CD4-positive, alpha-beta T cell treated with Interleukin-15 for 1 hour (primary cell): ENCODE data around the gene TRPM3.

Experiments used
- DNase-seq: peaks from one replicate; pipeline ENCODE4 v3.0.0-alpha.2; 2020

TRPM3 gene

DNA sequence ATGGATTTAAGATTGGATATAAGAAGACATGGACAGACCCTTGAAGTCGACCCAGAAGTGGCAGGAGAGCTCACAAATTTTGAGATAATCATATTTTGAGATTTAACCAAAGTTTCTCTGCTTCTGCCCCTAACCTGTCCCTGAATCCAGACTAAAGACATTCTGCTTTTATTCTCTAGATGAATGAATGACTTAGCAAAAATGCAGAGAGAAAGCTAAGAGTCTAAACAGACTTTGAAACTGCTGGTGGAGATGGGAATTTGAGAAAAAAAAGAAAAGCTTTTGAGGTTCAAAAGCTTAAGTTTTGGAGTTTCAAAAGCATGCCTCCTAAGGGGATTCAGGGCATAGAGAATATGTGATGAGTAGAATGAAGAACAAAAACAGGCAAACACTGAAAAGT lies 621.8 kb downstream of the TRPM3 start:
- DNase-seq, result no peak

DNA sequence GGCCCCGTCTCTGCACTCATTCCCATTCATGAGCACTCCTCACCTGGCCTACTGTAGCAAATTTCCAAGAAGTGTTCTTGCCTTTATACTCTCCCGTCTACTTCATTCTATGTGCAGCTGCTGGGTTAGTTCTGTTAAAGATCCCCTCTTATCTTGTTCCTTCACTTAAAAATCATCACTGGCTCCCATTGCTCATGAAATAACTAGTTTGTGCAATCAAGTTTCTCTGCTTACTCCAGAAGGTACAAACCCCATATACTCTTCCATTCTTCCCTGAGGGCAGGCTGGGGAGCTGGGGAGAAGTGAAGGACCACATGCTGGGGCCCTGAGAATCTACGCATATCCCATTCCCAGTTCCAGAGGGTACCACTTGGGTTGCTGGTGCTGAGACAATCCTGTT lies 622.6 kb downstream of the TRPM3 start:
- DNase-seq, result no peak

DNA sequence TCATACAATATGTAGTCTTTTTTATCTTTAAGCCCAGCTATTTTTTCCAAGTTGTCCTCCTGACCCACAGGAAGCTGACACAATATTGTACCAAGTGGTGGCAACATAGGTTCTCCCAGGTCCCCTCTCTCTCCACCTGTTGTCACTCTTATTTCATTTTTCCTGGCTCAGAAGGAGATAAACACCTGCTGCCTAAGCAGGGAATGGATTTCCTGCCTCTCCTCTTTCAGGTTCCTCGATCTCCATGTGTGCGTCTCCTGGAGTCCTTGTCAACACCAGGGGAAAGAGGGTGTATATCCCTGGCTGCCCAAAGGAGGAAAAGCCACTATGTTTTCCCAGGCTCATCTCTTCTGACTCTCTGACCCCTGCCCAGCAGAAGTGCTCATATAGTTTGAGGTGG lies 625.2 kb downstream of the TRPM3 start:
- no peak for DNase-seq

DNA sequence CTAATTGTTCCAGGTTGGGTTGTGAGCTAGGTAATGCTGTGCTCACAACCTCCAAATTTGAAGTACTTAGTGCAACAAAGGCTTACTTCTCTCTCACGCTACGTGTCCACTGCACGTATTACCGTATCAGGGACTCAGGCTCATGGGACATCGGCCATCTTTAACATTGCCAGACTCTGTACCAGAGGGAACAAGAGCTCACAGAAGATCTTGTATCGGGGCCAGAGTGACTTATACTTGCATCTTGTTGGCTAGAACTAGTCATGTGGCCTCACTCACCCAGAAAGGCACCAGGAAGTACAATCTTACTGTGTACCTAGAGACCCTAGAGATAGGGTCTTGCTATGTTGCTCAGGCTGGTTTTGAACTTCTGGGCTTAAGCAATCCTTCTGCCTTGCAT lies 625.9 kb downstream of the TRPM3 start:
- DNase-seq, result no peak

DNA sequence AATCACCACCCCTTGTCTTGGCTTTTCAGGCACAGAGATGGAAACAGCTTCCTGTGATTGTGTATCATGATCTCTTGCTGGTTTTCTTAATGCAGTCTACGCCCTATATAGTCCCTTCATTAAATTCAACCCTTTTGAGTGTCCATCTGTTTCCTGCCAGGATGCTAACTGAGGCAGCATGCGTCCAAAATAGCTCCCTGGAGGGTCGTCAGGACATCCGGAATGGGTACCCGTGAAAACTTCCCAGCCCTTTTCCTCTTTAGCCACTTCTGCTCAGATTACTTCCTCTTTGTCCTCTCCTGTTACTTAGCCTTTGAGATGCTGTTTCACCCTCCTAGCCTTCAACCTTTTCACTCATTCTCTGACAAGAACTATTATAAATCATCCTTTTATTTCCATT lies 627.2 kb downstream of the TRPM3 start:
- DNase-seq, result no peak

DNA sequence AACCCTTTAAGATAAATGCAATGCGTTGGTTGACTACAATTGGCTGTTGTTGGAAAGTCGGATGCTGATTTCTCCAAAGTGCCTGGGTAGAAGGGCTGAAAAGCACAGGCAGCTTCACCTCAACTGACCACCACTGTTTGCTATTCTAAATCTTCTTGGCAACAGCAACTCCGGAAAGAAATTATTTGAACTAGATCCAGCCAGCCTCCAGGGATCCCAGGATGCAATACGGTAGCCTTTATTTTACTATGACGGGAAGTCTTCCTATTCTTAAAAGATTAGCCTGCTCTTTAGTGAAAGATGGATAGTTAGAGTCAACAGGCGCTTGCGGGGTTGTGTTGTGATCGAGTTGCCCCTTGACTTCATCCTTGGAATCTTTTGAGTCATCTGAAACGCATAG lies 628.4 kb downstream of the TRPM3 start:
- DNase-seq, result no peak

DNA sequence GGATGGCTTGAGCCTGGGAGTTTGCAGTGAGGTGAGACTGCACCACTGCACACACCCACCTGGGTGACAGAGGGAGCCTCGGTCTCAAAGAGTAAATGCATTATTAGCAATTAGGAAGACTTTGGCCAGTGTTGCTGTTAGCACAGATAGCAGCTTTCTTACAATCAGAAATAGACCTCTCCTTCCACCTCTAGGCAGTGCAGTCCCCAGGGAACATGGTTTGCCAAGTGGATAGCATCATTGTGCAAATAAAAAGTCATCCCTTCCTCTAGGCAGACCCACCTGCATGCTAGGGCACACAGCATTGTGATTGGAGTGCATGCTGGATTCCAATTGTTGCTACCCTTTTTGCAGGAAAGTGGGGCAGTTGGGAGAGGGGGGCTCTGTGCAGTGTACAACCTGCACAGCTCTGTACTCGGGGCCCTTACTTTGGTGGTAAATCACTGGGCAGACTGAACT lies 629.1 kb downstream of the TRPM3 start:
- no peak for DNase-seq

DNA sequence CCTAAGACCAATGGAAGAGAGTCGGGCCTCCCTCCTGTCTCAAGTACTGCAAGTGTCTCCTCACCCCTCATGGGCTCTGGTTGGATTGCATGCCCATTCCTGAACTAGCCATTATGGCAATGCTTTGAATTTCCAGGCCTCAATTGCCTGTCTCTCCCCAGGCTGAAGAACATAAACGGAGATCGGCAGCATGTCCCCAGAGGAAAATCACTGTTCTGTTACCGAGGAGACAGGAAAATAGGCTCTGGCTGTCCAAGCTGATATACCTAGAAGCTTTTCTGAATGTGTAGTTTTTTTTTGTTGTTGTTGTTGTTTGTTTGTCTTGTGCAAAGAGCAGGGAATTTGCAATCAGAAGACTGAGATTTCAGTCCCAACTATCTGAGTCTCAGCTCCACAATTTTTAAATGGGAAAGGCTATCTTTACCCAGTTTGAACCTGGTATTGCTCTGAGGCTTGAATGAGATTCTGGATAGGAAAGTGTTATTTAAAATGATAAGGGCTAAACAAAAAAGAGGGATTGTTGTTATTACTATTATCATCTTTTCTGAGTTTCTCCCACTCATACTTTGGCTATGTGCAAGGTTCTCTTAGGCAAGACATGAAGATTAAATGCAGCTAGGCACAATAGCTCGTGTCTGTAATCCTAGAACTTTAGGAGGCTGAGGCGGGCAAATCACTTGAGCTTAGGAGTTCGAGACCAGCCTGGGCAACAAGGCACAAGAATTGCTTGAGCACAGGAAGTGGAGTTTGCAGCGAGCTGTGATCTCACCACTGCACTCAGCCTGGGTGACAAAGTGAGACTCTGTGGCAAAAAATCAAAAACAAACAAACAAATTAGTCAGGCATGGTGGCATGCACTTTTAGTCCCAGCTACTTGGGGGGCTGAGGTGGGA lies 629.7 kb downstream of the TRPM3 start:
- DNase-seq, result no peak

DNA sequence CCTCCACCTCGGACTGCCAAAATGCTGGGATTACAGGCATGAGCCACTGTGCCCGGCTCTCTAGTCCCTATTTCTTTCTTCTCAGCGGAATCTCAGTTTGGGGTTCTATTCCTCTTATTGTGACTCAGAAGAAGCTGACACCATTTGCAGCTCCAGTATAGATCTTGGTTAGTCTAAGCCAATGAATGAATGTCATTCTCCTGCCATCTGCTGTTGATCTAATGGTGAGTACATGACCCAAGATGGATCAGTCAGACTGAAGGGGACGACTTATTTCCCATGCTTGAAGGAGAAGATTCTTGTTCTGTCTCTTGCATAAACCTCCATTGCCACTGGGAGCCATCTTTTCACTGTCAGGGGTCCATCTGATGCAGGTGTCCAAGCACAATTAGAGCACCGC lies 630.9 kb downstream of the TRPM3 start:
- no peak for DNase-seq

DNA sequence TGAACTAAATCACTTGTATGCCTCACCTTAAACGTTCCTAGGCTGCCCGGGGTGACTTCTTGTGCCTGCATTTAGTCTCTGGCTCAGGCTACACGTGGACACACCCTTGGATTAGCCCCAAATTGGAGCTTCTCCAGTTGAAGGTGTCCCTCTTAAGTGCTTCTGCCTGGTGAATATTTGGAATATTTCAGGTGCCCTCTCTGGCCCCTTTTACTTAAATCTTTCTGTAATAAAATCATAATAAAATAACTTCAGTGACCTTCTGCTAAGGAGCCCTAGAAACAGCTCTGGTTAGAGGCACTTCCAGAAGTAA lies 632.7 kb downstream of the TRPM3 start:
- no peak for DNase-seq

DNA sequence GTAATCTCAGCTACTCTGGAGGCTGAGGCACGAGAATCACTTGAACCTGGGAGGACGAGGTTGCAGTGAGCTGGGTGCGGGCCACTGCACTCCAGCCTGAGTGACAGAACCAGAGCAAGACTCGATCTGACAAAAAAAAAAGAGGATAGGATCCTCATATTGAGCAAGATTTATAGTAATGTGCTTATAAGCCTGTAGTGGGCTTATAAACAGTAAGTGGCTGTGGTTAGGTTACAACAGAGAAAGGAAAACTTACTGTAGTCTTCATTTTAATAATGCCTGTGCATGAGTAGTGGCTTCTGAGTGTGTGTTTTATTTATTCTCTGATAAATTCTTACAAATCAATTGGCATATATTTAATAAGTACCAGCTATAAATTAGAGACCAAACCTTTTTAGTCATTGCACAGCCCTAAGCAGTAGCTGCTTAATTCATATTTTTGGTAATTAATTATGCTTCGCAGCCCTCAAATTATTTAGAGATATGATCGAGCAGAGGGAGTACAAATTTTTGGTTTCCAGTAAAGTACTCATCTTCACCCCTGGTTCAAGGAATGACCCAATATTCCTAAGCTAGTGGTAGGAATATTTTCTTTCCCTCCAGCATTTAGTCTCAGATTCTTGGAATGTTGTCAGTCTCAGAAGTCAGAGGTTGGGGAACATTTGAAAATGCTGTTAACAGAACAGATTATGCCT lies 633.2 kb downstream of the TRPM3 start:
- DNase-seq, result no peak

DNA sequence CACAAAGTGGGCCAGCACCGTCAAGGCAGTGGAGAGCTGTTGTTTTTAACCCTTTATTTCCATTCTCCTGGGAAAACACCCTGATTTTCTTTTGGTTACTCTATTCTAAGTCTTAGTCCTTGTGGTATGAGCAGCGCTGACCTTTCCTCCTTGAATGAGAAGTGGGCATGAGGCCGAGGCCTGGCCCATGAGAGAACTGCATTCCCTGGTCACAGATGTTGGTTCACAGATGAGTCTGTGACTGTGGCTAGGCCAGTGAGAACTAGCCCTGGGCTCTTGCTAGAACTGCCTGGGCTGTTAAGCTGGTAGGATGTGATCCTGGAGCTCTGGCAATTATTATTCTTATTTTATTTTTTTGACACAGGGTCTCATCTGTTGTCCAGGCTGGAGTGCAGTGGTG lies 635.3 kb downstream of the TRPM3 start:
- no peak for DNase-seq

DNA sequence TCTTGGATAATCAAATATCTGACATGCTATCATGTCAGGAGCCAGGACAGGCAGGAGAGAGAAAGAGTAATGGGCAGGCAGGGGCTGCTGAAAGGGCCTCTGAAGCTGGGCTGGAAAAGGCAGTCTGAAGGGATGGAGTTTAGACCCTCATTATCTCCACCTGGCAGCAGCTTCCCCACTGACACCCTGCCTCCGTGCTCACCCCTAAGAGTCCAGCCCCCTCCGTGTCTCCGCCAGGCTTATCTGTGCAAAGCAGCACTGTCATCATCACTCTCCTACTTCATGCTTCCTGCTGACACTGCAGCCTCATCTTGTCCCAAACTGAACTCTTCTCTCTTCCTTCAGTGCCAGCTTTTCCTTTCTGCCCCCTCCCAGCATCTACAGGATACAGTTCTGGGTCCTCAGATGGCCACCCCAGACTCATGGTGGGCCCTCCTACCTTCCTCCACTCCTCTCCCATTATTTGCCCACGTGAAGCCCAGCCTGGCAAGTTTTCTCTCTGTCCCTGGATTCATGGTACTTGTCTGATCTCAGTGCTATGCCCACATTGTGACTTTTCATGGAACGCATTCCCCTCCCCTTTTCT lies 636.1 kb downstream of the TRPM3 start:
- no peak for DNase-seq

DNA sequence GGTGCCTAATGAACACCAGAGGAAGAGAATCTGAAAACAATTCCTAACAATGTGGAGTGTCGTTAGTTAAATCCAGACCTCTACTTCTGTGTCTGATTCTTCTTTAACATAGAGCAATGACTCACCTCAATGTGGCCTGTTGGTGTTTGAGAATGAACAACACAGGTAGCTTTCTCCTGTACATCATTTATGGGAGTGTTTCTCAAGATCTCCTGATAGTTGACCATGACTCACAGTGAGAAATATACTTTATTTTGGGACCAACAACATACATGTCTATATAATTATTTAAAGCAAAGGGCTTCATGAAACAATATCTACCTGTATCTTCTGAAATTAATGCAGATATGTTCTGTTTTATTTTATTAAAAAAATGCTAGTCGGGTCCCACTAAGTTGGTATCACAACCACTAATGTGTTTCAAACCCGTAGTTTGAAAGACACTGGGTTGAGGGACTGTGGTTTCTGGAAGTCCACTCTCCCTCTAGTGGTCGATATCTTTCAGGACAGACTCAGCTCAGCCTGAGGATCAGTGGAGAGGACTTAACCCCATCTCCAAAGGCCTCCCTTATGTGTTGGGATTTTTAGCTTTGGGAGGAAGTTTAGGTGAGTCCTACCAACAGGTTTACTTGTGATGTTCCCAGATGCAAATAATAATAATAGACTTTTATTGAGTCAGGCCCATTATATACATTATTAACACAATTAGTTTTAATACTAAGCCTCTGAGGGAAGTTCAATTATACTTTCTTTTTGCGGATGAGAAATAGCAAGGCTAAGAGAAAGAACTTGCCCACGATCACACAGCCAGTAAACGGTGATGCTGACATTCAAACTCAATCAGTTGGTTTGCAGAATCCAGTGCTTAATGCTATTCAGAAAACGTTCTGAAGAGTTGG lies 636.9 kb downstream of the TRPM3 start:
- DNase-seq, result peak; percentile 41

DNA sequence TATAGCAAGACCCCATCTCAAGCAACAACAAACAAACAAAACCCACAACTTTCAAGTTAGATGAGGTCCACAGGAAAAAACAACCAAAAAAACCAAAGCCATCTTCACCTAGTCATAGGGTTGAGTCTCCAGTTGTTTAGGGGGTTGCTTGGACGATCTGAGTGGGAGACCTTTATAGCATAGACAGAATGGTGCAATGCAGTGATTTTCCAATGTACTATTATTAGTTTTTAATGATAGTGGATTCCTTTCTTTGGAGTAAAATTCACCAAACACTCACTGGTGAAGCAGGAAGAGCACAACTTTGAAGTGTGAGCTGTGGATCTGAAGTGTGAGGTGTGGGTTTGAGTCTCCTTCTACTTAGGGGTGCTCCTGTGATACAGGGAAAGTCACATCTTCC lies 640.0 kb downstream of the TRPM3 start:
- DNase-seq, result no peak

DNA sequence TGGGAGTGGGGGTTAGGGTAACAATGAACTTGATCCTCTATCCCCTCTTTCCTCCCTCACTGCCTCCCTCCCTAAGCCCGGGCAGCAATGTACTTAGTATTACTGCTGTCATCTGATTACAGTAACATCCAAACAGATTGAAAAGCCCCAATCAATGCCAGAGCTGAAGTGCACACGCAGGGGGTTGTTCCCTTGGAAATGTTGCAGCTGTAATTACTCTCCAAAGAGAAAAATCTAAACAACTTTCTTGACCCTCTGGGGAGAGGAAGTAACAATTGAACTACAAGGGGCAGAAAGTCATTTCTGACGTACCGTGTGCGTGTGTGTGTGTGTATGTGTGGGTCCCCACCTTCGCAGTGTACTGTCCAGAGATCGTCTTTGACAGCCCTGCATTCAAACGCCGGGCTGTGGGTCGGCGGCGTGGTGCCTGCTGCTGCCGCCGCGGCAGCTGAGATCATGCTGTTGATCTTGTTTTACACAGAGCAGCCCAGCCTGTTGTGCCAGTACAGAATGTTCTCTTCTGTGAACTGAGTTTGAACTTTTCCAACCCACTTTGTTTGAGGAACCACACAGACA lies 640.9 kb downstream of the TRPM3 start:
- no peak for DNase-seq

DNA sequence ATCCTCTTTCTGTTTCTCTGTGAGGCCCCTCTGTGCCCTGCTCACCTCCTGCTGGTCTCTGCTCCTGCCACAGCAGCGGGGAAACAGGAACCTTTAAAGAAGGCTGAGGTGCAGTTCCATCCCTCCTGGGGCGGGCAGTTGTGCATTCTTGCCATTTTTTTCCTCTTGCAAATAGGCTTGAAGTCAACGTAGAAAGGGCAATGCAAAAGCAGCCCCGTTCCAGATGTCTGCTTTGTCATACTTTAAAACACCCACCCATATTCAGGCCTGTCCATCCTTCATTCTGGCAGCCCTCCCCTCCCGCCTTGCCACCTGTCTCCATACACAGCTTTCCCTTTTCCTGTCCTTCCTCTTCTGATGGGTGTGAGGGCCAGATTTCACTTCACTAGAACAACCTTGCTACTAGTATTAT lies 641.5 kb downstream of the TRPM3 start:
- DNase-seq, result no peak
